HUDEP-2 (cell line): Measurements from ENCODE around the gene TDRD6.

Experiments
- DNase-seq, 76 experiments: peaks; one replicate each; lab custom pipeline; 2025; ENCODE audit not compliant: unreplicated experiment in 76 of 76; lab: John Stamatoyannopoulos, UW

The TDRD6 gene

DNA sequence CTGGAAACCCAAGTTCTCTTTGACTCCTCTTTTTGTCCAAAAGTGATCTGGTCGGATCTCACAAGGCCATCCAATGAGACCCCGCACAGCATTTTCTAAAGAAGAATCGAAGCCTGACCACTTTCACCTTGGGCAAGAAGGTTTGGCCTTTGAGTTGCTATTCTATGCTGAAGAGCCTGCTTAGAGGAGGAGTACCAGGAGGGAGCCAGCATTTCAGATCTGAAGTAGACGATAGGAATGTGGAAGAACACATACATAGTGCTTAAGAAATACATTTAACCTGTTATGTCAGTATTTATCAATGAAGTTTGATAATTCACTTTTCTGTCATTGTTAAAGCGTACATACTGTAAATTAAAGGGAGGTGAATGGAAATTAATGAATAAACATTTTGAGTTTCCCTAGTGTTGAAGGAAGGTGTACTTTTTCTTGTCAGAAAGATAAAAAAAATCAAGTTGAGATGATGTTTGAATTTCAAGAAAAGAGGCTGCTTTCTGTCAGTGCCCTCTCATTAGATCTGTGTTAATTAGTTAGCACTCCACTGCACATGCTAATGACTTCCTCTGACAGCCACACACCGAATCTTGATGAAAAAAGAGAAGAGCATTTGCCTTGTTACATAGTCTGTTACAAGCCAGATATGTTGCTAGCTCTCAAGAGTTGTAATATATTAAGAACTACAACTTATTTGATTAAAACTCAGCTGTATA is 10.9 kb upstream of the TDRD6 start:
- DNase-seq, result no peak

- peak in 1 of 76 experiments; percentile 4 for DNase-seq
Observed at GRCh38 chr6:46677314-46677654, 10.4 kb upstream of the TDRD6 start.

DNA sequence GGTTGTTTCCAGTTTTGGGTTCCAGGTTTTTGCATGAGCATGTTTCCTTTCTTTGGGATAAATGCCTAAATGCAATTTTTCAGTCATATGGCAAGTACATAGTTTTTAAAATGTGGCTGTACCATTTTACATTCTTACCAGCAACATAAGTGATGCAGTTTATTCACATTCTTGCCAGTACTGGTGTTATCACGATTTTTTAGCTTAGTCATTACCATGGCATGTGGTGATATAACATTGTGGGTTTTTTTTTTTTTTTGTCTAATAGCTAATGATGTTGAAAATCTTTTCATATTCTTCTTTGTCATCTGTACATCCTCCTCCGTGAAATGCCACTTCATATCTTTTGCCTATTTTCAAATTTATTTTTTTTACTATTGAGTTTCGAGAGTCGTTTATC is 2.9 kb upstream of the TDRD6 start:
- no peak for DNase-seq

GRCh38 chr6:46688117-46688965 is 656 bp downstream of the TDRD6 start:
- DNase-seq, result no peak

DNA sequence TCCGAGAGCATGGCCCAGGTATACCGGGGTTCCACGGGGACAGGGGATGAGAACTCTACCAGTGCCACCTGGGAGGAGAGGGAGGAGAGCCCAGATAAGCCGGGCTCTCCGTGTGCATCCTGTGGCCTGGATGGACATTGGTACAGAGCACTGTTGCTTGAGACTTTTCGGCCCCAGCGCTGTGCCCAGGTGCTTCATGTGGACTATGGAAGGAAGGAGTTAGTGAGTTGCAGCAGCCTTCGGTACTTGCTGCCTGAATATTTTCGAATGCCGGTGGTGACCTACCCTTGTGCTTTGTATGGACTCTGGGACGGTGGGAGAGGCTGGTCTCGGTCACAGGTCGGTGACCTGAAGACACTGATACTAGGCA is 1.3 kb downstream of the TDRD6 start:
- DNase-seq, result no peak

GRCh38 chr6:46689657-46690056 is 2.0 kb downstream of the TDRD6 start:
- no peak for DNase-seq

DNA sequence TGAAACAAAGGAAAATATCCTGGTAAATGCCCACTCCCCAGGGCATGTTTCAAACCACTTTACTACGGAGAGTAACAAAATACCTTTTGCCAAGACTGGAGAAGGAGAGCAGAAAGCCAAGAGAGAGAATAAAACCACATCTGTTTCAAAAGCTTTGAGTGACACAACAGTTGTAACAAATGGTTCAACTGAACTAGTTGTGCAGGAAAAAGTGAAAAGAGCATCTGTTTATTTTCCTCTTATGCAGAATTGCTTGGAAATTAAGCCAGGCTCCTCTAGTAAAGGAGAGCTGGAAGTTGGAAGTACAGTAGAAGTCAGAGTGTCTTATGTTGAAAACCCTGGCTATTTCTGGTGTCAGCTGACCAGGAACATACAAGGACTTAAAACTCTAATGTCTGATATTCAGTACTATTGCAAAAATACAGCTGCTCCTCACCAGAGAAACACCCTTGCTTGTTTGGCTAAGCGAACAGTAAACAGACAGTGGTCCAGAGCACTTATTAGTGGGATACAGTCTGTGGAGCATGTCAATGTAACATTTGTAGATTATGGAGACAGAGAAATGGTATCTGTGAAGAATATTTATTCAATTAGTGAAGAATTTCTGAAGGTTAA is 2.6 kb downstream of the TDRD6 start:
- DNase-seq, result no peak

- no peak for DNase-seq
Observed at GRCh38 chr6:46690911-46691451, 3.3 kb downstream of the TDRD6 start.

- no peak for DNase-seq
Observed at GRCh38 chr6:46699970-46700369, 12.3 kb downstream of the TDRD6 start.

DNA sequence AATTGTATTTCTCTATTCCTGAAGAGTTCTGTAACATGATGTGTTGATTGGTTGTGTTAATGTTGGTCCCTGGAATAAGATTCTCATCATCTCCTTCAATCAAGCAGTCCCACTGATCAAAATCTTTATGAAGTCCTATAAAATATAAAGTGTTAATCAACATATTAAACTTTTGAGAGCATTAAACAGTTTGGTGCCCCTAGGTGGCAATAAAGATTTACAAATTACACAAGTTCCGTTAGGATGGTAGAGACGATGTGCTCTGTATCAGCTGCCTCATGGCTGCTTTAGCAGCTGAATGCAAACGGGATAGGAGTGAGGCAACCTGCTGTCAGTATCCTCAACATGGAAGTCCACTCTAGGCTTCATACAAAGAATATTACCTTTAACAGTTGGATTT is 16.9 kb downstream of the TDRD6 start:
- peak in 1 of 76 experiments; percentile 7 for DNase-seq

GRCh38 chr6:46706464-46706863 is 18.8 kb downstream of the TDRD6 start:
- no peak for DNase-seq

DNA sequence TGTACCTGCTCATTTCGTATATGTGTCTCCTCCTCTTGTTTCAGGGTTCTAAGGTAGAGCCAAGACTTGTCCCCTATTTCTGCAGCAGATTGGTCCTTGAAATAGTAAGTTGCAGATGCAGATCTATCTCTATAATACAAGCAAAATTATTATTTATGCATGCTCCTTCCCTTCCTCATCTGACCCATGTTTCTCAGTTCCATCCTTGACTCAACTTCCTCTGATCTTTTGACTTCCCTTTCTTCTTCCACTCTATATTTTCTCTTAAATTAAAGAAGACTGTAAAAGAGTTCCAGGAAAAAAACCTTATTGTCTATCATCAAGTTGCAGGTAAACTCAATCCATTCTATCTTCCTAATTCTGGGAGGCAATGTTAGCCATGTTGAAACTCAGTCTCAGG is 23.8 kb downstream of the TDRD6 start:
- no peak for DNase-seq

GRCh38 chr6:46715141-46715540 is 27.5 kb downstream of the TDRD6 start:
- DNase-seq, result no peak

DNA sequence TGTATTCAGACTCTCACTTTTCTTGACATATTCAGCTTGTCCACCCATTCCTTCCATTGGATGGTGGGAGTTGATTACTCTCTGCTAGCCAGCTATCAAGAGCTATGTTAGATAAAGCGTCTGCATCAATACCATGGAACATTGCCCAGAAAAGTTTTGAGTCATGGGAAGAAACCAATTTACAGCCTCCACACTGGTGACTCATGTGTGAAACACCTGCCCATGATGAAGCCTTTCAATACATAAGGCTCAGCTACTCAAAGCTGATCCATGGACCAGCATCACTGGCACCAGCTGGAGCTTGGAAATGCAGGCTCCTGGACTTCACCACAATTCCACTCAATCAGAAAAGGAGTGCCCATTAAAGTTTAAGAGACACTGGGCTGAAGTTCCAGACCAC is 31.4 kb downstream of the TDRD6 start:
- DNase-seq, result peak in 3 of 76 experiments; percentile 7 to 12 (median 7)

DNA sequence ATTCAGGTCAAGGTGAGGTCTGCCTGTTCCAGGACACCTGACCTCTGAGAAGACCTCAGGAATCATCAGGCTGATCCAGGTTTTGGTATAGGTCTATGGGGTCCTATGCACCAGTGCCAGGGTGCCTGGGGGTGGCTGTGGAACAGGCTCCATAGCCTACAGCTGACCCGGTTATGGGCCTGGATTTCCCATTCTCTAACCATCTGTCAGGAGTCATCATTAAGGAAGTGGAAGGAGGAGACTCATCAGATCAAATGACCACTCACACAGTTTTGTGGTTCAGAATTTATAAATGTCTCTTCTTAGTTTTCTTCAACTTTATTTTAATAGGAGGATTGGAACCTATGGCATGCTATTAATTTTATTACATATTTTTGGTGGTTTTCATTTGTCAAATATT is 32.7 kb downstream of the TDRD6 start:
- no peak for DNase-seq

DNA sequence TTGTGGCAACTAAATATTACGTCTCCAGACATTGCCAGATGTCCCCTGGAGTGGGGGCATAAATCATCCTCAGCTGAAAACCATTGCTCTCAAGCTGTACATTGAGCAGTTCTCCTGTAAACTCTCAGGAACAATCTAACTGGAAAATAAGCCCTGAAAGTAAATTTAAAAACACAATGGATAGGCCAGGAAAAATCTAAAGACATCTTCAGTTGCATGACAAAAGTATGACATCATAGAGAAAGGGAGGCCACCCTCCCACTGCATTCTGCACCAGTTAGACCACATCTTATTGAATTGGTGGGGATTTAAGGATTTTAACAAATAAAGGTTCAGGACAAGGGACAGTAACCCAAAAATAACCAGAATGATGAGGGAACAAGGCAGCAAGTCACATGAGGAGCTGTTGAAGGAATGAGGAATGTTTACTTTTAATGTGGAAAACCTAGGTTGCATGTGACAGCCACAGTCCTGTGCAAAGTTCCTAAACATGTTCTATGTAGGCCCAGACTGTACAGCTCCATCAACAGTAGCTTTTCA is 42.2 kb downstream of the TDRD6 start:
- no peak for DNase-seq

GRCh38 chr6:46730921-46731461 is 43.3 kb downstream of the TDRD6 start:
- DNase-seq, result no peak

DNA sequence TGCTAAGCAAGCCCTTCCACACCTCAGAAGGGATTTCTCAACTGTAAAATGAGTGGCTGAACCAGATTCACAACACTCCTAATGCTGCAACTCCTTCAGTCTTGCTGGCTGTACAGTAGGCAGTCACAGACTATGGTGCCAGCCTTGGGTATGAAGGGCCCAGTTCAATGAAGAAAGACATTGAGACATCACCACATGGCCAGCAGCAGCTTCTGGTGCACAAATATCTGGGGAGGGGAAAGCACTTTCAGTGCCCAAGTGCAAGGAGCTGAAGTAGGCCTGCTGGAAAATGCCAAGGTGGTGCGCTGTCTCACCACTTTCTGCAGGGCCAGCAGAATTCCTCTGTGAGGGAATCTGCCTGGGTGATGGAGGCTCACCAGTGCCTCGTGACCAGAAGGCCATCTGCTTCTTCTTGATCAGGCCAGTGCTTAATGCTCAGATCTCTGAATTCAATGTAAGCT is 45.7 kb downstream of the TDRD6 start:
- DNase-seq, result no peak

GRCh38 chr6:46734867-46735719 is 47.4 kb downstream of the TDRD6 start, which contains the start of gene PLA2G7:
Gene PLA2G7, minus strand, starts transcription at chr6:46735375. Its CDS starts 12,484 bp downstream, at chr6:46722891.
- DNase-seq, result no peak

DNA sequence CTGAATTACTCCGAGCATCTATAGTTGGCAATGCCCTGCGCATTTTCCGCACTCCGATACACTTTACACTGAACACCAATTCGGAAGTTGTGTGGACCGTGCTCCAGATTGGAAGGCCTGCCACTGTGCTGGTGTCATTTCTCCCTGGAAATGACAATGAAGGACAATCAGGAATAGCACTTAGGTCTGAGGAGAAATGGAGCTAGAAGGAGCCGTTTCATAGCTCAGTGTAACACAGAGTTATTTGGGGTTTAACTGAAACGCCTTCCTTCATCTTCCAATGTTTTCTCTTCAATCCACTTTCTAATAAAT is 48.0 kb downstream of the TDRD6 start:
- DNase-seq, result no peak
